K562 (cell line): Measurements from ENCODE around the gene SPTAN1. TPM values are rescaled to one million over a fixed set of nuclear protein-coding genes. Genes with fewer than 3 reads are reported as not detected.
A peak's percentile ranks its signal among the peaks of the same experiment; 100 is the strongest.

Experiments
- ARNT ChIP-seq, 2 experiments: fragments of 450-650 bp; IDR thresholded peaks; 2 replicates each; pipeline ENCODE4 v1.6.1; 2016; ENCODE audit warnings: mild to moderate bottlenecking in 1 of 2
- BDP1 ChIP-seq: IDR thresholded peaks from 3 replicates; pipeline ENCODE4 v1.6.1; 2011; ENCODE audit not compliant: insufficient read length, insufficient read depth
- COPS2 ChIP-seq: fragments of 450-650 bp; conservative IDR thresholded peaks from 2 replicates; pipeline ENCODE4 v1.6.1; 2016; ENCODE audit warnings: mild to moderate bottlenecking, moderate library complexity
- DDX20 ChIP-seq: fragments of 450-650 bp; IDR thresholded peaks from 2 replicates; pipeline ENCODE4 v1.6.1; 2016; ENCODE audit warnings: missing genetic modification characterization, low read depth, mild to moderate bottlenecking, missing compliant biosample characterization, moderate library complexity
- GATAD2B ChIP-seq: fragments of 450-650 bp; IDR thresholded peaks from 2 replicates; pipeline ENCODE4 v1.6.1; 2017; ENCODE audit warnings: mild to moderate bottlenecking, borderline replicate concordance
- HNRNPL ChIP-seq: fragments of 200-400 bp; formaldehyde crosslinking; IDR thresholded peaks from 2 replicates; pipeline ENCODE4 v1.6.1; 2017; ENCODE audit warnings: low read depth, mild to moderate bottlenecking, low read length
- ILF3 ChIP-seq: fragments of 450-650 bp; IDR thresholded peaks from 2 replicates; pipeline ENCODE4 v1.6.1; 2018; ENCODE audit warnings: antibody characterized with exemption, mild to moderate bottlenecking, moderate library complexity, borderline replicate concordance
- MLX ChIP-seq, 2 experiments: fragments of 450-650 bp in 1 of 2; sonication (generic) in 1 of 2; formaldehyde crosslinking; conservative IDR thresholded peaks; 2 replicates each; pipeline versions ENCODE4 v1.4.0 to v1.8.1; 2020 to 2022; ENCODE audit warnings: mild to moderate bottlenecking in 1 of 2, missing genetic modification reagents in 1 of 2
- PTRF ChIP-seq: fragments of 450-650 bp; IDR thresholded peaks from 2 replicates; pipeline ENCODE4 v1.6.1; 2016; ENCODE audit warnings: mild to moderate bottlenecking, missing genetic modification characterization, missing compliant biosample characterization
- SP1 ChIP-seq: sonication (generic); formaldehyde crosslinking; IDR thresholded peaks from 2 replicates; pipeline ENCODE4 v1.8.1; 2022; ENCODE audit warnings: mild to moderate bottlenecking, missing genetic modification reagents
- THAP7 ChIP-seq: fragments of 250-450 bp; sonication (Bioruptor Pico); IDR thresholded peaks from 2 replicates; pipeline ENCODE4 v1.5.0; 2021
- XRCC4 ChIP-seq: IDR thresholded peaks from one replicate; pipeline ENCODE4 v1.6.1; 2011; ENCODE audit not compliant: insufficient read depth, insufficient read length; ENCODE audit errors: extremely low read depth
- ZBTB2 ChIP-seq: fragments of 450-650 bp; IDR thresholded peaks from 2 replicates; pipeline ENCODE4 v1.6.1; 2016; ENCODE audit warnings: antibody characterized with exemption
- ZFPM2 ChIP-seq: fragments of 250-450 bp; sonication (Bioruptor Pico); IDR thresholded peaks from 2 replicates; pipeline ENCODE4 v1.5.1; 2022; ENCODE audit warnings: mild to moderate bottlenecking
- ZNF445 ChIP-seq: fragments of 250-450 bp; sonication (Bioruptor Pico); IDR thresholded peaks from 2 replicates; pipeline ENCODE4 v1.4.0; 2020; ENCODE audit warnings: low read depth, mild to moderate bottlenecking, moderate library complexity
- ZNF707 ChIP-seq: fragments of 250-450 bp; sonication (Bioruptor Pico); conservative IDR thresholded peaks from 2 replicates; pipeline ENCODE4 v1.8.0; 2022; ENCODE audit warnings: inconsistent platforms, mild to moderate bottlenecking, moderate library complexity
- polyA plus RNA-seq, 8 experiments: library from polyadenylated mRNA; depleted of rRNA in 4 of 8; stranded (reverse) in 5 of 8; unstranded in 3 of 8; fragments of >200 nt; fragmentation: Nextera tagmentation in 2 of 8; fragmentation: Illumina TruSeq in 1 of 8; extraction: Ambion mirVana in 2 of 8; extraction: Trizol in 1 of 8; gene quantifications; 2 replicates each; pipeline versions ENCODE4 v1.2.1 to v1.2.3, GENCODE V29; 2011 to 2014; ENCODE audit warnings: inconsistent platforms in 1 of 8, missing spikeins in 1 of 8
- total RNA-seq, 7 experiments: library from RNA; depleted of rRNA in 6 of 7; stranded (reverse); fragments of >200 nt in 6 of 7; fragmentation: Illumina TruSeq in 2 of 7; extraction: Trizol in 2 of 7; gene quantifications; 2 replicates each; pipeline versions ENCODE4 v1.2.1 to v1.2.3, GENCODE V29; 2011 to 2021; ENCODE audit warnings: low replicate concordance in 1 of 7
- TF ChIP-seq, protein P1 (sequence below): sonication (generic); formaldehyde crosslinking; IDR thresholded peaks from 2 replicates; pipeline ENCODE4 v1.8.0; 2022; ENCODE audit warnings: mild to moderate bottlenecking, missing genetic modification reagents
- TF ChIP-seq, protein P2 (sequence below), 2 experiments: fragments of 450-650 bp; conservative IDR thresholded peaks; 2 replicates each; pipeline ENCODE4 v1.6.1; 2017; ENCODE audit warnings: mild to moderate bottlenecking in 2 of 2, moderate library complexity in 2 of 2

The SPTAN1 gene
- total and polyA plus RNA-seq, 9 of the 15 experiments (the other 6 are each of a cell fraction or from before 2014, with no cell fraction given), result 1.5 to 13.5 (median 6.8) TPM

DNA sequence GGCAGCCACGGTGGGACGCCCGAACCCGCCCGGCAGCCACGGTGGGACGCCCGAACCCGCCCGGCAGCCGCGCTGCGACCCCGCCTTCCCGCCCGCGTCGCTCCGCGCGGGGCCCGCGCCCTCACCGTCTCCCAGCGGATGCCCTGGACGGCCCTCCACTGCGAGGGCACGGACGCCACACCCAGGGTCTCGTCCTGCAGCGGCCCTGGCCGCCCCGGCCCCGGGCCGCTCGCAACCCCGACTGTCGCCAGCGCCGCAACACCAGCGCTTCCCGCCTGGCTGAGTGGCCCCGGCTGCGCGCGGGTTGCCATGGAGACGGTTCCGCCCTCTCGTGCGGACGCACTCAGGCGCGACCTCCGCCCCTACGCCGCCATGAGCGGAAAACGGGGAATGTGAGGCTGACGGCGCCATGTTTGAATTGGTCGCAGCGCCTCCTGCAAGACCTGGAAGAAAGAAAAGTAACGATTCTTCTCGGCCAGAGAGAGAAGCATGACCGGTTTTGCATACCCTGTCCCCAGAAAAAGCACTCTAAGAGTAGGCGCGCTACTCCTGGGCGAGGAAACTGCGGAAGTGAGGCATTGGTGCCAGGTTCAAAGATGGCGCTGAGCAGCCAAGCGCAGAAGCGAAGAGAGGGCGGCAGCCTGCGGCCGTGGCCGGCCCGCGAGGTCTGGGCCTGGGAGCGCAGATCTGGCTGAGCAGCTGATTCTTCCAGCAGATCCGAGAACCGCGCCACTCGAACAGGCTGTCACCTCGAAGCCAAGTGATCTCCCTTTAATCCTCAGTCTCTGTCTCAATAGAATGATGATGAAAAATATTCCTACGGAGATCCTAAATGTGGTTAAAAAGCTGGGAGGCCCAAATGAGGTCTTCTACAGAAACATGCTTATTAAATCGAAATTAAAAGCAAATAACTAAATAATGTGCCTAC, 104.3 kb downstream of the SPTAN1 start, which contains the start of gene DYNC2I2 (continued):
- TF ChIP-seq MLX (CRISPR knock-in tag; conservative IDR thresholded peaks at IDR 0.05), result peak; percentile 85 to 87; a peak in 3 of 4 replicates
- TF ChIP-seq COPS2, result no peak
- TF ChIP-seq BDP1, result no peak
- no peak for TF ChIP-seq XRCC4
- TF ChIP-seq ARNT (IDR thresholded peaks at IDR 0.05), result peak in 1 of 2 experiments; percentile 39; a peak in 2 of 4 replicates
- no peak for TF ChIP-seq GATAD2B
- TF ChIP-seq, protein P1, sequence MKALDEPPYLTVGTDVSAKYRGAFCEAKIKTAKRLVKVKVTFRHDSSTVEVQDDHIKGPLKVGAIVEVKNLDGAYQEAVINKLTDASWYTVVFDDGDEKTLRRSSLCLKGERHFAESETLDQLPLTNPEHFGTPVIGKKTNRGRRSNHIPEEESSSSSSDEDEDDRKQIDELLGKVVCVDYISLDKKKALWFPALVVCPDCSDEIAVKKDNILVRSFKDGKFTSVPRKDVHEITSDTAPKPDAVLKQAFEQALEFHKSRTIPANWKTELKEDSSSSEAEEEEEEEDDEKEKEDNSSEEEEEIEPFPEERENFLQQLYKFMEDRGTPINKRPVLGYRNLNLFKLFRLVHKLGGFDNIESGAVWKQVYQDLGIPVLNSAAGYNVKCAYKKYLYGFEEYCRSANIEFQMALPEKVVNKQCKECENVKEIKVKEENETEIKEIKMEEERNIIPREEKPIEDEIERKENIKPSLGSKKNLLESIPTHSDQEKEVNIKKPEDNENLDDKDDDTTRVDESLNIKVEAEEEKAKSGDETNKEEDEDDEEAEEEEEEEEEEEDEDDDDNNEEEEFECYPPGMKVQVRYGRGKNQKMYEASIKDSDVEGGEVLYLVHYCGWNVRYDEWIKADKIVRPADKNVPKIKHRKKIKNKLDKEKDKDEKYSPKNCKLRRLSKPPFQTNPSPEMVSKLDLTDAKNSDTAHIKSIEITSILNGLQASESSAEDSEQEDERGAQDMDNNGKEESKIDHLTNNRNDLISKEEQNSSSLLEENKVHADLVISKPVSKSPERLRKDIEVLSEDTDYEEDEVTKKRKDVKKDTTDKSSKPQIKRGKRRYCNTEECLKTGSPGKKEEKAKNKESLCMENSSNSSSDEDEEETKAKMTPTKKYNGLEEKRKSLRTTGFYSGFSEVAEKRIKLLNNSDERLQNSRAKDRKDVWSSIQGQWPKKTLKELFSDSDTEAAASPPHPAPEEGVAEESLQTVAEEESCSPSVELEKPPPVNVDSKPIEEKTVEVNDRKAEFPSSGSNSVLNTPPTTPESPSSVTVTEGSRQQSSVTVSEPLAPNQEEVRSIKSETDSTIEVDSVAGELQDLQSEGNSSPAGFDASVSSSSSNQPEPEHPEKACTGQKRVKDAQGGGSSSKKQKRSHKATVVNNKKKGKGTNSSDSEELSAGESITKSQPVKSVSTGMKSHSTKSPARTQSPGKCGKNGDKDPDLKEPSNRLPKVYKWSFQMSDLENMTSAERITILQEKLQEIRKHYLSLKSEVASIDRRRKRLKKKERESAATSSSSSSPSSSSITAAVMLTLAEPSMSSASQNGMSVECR (CRISPR knock-in tag), result peak; percentile 84; the same call in 1 of the 2 replicates
- TF ChIP-seq HNRNPL, result peak; percentile 53; the same call in 1 of the 2 replicates
- peak; percentile 51; the same call in 1 of the 2 replicates for TF ChIP-seq ZNF445 (CRISPR knock-in tag)
- peak; percentile 98 for TF ChIP-seq SP1 (CRISPR knock-in tag)
- TF ChIP-seq PTRF (tag), result no peak
- peak; percentile 58; the same call in 1 of the 2 replicates for TF ChIP-seq ZNF707 (CRISPR knock-in tag)
- TF ChIP-seq ZFPM2, result 0 out of 2 replicates have a peak, but pooled peaks have one; percentile 77
- TF ChIP-seq, protein P2, sequence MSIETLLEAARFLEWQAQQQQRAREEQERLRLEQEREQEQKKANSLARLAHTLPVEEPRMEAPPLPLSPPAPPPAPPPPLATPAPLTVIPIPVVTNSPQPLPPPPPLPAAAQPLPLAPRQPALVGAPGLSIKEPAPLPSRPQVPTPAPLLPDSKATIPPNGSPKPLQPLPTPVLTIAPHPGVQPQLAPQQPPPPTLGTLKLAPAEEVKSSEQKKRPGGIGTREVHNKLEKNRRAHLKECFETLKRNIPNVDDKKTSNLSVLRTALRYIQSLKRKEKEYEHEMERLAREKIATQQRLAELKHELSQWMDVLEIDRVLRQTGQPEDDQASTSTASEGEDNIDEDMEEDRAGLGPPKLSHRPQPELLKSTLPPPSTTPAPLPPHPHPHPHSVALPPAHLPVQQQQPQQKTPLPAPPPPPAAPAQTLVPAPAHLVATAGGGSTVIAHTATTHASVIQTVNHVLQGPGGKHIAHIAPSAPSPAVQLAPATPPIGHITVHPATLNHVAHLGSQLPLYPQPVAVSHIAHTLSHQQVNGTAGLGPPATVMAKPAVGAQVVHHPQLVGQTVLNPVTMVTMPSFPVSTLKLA (conservative IDR thresholded peaks at IDR 0.05), result no peak
- no peak for TF ChIP-seq DDX20 (tag)
- TF ChIP-seq THAP7 (CRISPR knock-in tag), result peak; percentile 70; the same call in 1 of the 2 replicates
- TF ChIP-seq ZBTB2, result peak; percentile 99
- TF ChIP-seq ILF3, result no peak
